GM12878 (cell line): ENCODE data around the gene TMEM140. TPM values are rescaled to one million over a fixed set of nuclear protein-coding genes. Genes with fewer than 3 reads are reported as not detected.

Source experiments
- ATAC-seq: fragments of 200-7000 bp; cut with Tn5 transposase; 3 replicates; pipeline ENCODE4 v1.9.1; 2020; ENCODE audit warnings: mild to moderate bottlenecking, moderate library complexity
- BruUV-seq: library from RNA; stranded (reverse); fragments of 400-500 nt; replicated peaks from 2 replicates; lab custom pipeline; 2021; lab: Mats Ljungman, UMichigan
- CTCF ChIA-PET: fragments of 300-600 bp; sonication (Branson Sonifier 250); formaldehyde crosslinking; extraction: SDS; loops from one replicate; lab custom pipeline; 2021; ENCODE audit warnings: inconsistent platforms; lab: Yijun Ruan, JAX
- POLR2A ChIA-PET: fragments of 350-600 bp; formaldehyde crosslinking; extraction: SDS; loops from one replicate; lab custom pipeline; 2021; ENCODE audit warnings: inconsistent platforms; lab: Charles Lee
- RAD21 ChIA-PET: fragments of 300-600 bp; sonication (Branson Sonifier 250); formaldehyde crosslinking; loops from one replicate; lab custom pipeline; 2023; ENCODE audit warnings: antibody characterized with exemption; ENCODE audit not compliant: unreplicated experiment; lab: Charles Lee
- SMC1A ChIA-PET: fragments of 300-600 bp; sonication (Branson Sonifier 250); formaldehyde crosslinking; loops from one replicate; lab custom pipeline; 2023; ENCODE audit not compliant: unreplicated experiment, uncharacterized antibody; lab: Charles Lee
- DNase-seq: peaks from one replicate; pipeline ENCODE4 v3.0.0-alpha.2; 2011; ENCODE audit warnings: low read depth, low spot score
- FAIRE-seq: peaks from 3 replicates; lab custom pipeline; 2011; peaks lifted over from hg19 to GRCh38; lab: Jason Lieb, UNC
- H2AFZ ChIP-seq: 2 replicates; pipeline ENCODE4 v1.6.0; 2011; ENCODE audit warnings: low read depth, low read length, control low read depth; ENCODE audit not compliant: control insufficient read depth
- H3K27ac ChIP-seq: 2 replicates; pipeline ENCODE4 v1.5.1; 2011; ENCODE audit warnings: control low read depth; ENCODE audit not compliant: control insufficient read depth, insufficient read depth
- H3K27me3 ChIP-seq, 2 experiments: replicated peaks in 1 of 2; 2 replicates each; pipeline versions ENCODE4 v1.6.0 to v1.6.1; 2011; ENCODE audit warnings: low read length in 1 of 2; ENCODE audit not compliant: control insufficient read depth in 2 of 2, insufficient read depth in 2 of 2
- H3K36me3 ChIP-seq, 2 experiments: 2 replicates each; pipeline ENCODE4 v1.5.1; 2011; ENCODE audit warnings: low read length in 1 of 2; ENCODE audit not compliant: control insufficient read depth in 2 of 2, insufficient read depth in 2 of 2
- H3K4me1 ChIP-seq: 2 replicates; pipeline ENCODE4 v1.6.1; 2011; ENCODE audit warnings: mild to moderate bottlenecking, low read length, moderate library complexity, mixed read lengths; ENCODE audit not compliant: control insufficient read depth, insufficient read depth
- H3K4me2 ChIP-seq: 2 replicates; pipeline ENCODE4 v1.6.0; 2011; ENCODE audit warnings: control low read depth; ENCODE audit not compliant: control insufficient read depth, insufficient read depth
- H3K4me3 ChIP-seq: fragments of 200-600 bp; sonication (generic); 2 replicates; pipeline ENCODE4 v1.5.1; 2016
- H3K79me2 ChIP-seq: 2 replicates; pipeline ENCODE4 v1.6.0; 2011; ENCODE audit warnings: low read length; ENCODE audit not compliant: control insufficient read depth, insufficient read depth
- H3K9ac ChIP-seq: 2 replicates; pipeline ENCODE4 v1.8.0; 2011; ENCODE audit warnings: low read length, control low read depth, mixed read lengths; ENCODE audit not compliant: control insufficient read depth, insufficient read depth
- H3K9me3 ChIP-seq: replicated peaks from 3 replicates; pipeline ENCODE4 v1.5.1; 2011; ENCODE audit warnings: mild to moderate bottlenecking, low read length; ENCODE audit not compliant: control insufficient read depth, insufficient read depth
- H4K20me1 ChIP-seq: 2 replicates; pipeline ENCODE4 v1.6.0; 2011; ENCODE audit not compliant: control insufficient read depth, insufficient read depth
- EGR1 ChIP-seq, 2 experiments: IDR thresholded peaks; 1 replicate in 1 of 2; 2 replicates in 1 of 2; pipeline ENCODE4 v1.6.1; 2011 to 2012; ENCODE audit warnings: low read depth in 2 of 2, low read length in 2 of 2, borderline replicate concordance in 1 of 2, mild to moderate bottlenecking in 1 of 2, moderate library complexity in 1 of 2
- EP300 ChIP-seq, 2 experiments: fragments of 150-350 bp in 1 of 2; IDR thresholded peaks; 2 replicates each; pipeline ENCODE4 v1.6.1; 2011 to 2012; ENCODE audit warnings: low read depth in 2 of 2, low read length in 2 of 2, borderline replicate concordance in 1 of 2, improper control_type of control experiment in 1 of 2, inconsistent platforms in 1 of 2; ENCODE audit not compliant: control insufficient read depth in 1 of 2
- MXI1 ChIP-seq: fragments of 150-350 bp; IDR thresholded peaks from 2 replicates; pipeline ENCODE4 v1.6.1; 2011; ENCODE audit warnings: low read depth, mild to moderate bottlenecking, inconsistent platforms, low read length, improper control_type of control experiment
- NFXL1 ChIP-seq: fragments of 450-650 bp; IDR thresholded peaks from 2 replicates; pipeline ENCODE4 v1.6.1; 2017; ENCODE audit warnings: antibody characterized with exemption, mild to moderate bottlenecking, borderline replicate concordance
- TCF3 ChIP-seq: IDR thresholded peaks from 2 replicates; pipeline ENCODE4 v1.6.1; 2012; ENCODE audit warnings: low read depth, mild to moderate bottlenecking, low read length, borderline replicate concordance; ENCODE audit not compliant: insufficient read depth
- WGBS: methylation state at CpG from one replicate; pipeline ENCODE4 v1.1.6; 2016; ENCODE audit warnings: low lambda C conversion rate; ENCODE audit not compliant: insufficient replicate concordance, insufficient coverage; ENCODE audit errors: missing lambda C conversion rate; 5-methylcytosine and 5-hydroxymethylcytosine counted together
- in situ Hi-C: fragments of 300-500 bp; cut with MboI; formaldehyde crosslinking; loops from 9 replicates; pipeline ENCODE4 v1.14.3; 2018; ENCODE audit warnings: mixed read lengths
- intact Hi-C: fragments of 100-400 bp; cut with micrococcal nuclease; formaldehyde crosslinking; loops from one replicate; pipeline ENCODE4 v1.14.2; 2022; ENCODE audit not compliant: unreplicated experiment
- polyA plus RNA-seq, 11 experiments: library from polyadenylated mRNA; depleted of rRNA in 4 of 11; unstranded in 6 of 11; stranded (reverse) in 5 of 11; fragments of >200 nt; fragmentation: Nextera tagmentation in 4 of 11; fragmentation: Illumina TruSeq in 1 of 11; extraction: Ambion mirVana in 4 of 11; extraction: Trizol in 1 of 11; gene quantifications; 1 replicate in 1 of 11; 2 replicates in 10 of 11; pipeline versions ENCODE4 v1.2.1 to v1.2.3, GENCODE V29; 2011 to 2016; ENCODE audit warnings: inconsistent platforms in 2 of 11, missing spikeins in 2 of 11, low read depth in 1 of 11
- total RNA-seq, 4 experiments: library from RNA; depleted of rRNA in 3 of 4; stranded (reverse); fragments of >200 nt in 3 of 4; fragmentation: Illumina TruSeq in 1 of 4; extraction: Trizol in 1 of 4; gene quantifications; 2 replicates each; pipeline versions ENCODE4 v1.2.1 to v1.2.3, GENCODE V29; 2013 to 2021
- TF ChIP-seq, protein P1 (sequence below): fragments of 450-650 bp; IDR thresholded peaks from 2 replicates; pipeline ENCODE4 v1.6.1; 2016; ENCODE audit warnings: mild to moderate bottlenecking

The TMEM140 gene
- total and polyA plus RNA-seq, 10 of the 15 experiments (the other 5 are each of a cell fraction or from before 2014, with no cell fraction given), result 0.85 to 20.7 (median 3.3) TPM

GRCh38 chr7:135168489-135169140 lies 20.7 kb downstream of the TMEM140 start:
- H3K4me3 ChIP-seq, result peak overlapping the region; percentile 84
- 70% methylated on average over 13 of the region's 13 CpGs for WGBS
- DNase-seq (no peak), ATAC-seq (no peak)
- no TSS peak for BruUV-seq
- peak overlapping the region; percentile 99 for H3K4me2 ChIP-seq
- peaks cover 35 to 36% of the 10 kb centered on the region in 2 experiments for H3K36me3 ChIP-seq
- in situ Hi-C loops (loop anchor here (5.0 to 10.0 kb wide), 2 partner anchors 176 to 524 kb away; partner anchors contain the start of gene BPGM), intact Hi-C loops (loop anchor here (1.0 kb wide), 1 partner anchor 175 kb away; no protein-coding TSS in a partner anchor)
- H2AFZ ChIP-seq, result no peak overlapping the region
- peak overlapping the region; percentile 96 for H3K27ac ChIP-seq
- H3K9ac ChIP-seq, result peak overlapping the region; percentile 73
- SMC1A ChIA-PET, result interaction anchor here (0.9 to 13.1 kb wide), 25 partner anchors 8 to 534 kb away, joined by 3 to 158 read pairs (median 5); partner anchors contain the start of genes AGBL3, BPGM, TMEM140 and WDR91
- H3K4me1 ChIP-seq, result peaks cover 24% of the 10 kb centered on the region
- peaks cover 61% of the 10 kb centered on the region for H3K79me2 ChIP-seq
- RAD21 ChIA-PET, result interaction anchor here (0.6 to 11.6 kb wide), 19 partner anchors 8 to 444 kb away, joined by 3 to 151 read pairs (median 6); partner anchors contain the start of genes AGBL3, TMEM140 and WDR91
- no peaks in the 10 kb centered on the region; the same call in 2 of the 3 replicates for H3K9me3 ChIP-seq
- no peaks in the 10 kb centered on the region; the same call in 1 of the 2 replicates for H4K20me1 ChIP-seq
- no peaks in the 10 kb centered on the region for H3K27me3 ChIP-seq
- POLR2A ChIA-PET, result interaction anchor here (0.9 to 15.9 kb wide), 9 partner anchors 8 to 181 kb away, joined by 3 to 169 read pairs (median 26); partner anchors contain the start of genes AGBL3, TMEM140 and WDR91
- no peak for TF ChIP-seq TCF3
- 0 out of 3 replicates have a peak, but pooled peaks of 1 of the 2 experiments have one; percentile 19 for TF ChIP-seq EGR1 (IDR thresholded peaks at IDR 0.05; ENCODE audit: borderline replicate concordance in 1 of 2, low read depth in 2 of 2, low read length in 2 of 2)
- TF ChIP-seq NFXL1, result no peak
- TF ChIP-seq, protein P1, sequence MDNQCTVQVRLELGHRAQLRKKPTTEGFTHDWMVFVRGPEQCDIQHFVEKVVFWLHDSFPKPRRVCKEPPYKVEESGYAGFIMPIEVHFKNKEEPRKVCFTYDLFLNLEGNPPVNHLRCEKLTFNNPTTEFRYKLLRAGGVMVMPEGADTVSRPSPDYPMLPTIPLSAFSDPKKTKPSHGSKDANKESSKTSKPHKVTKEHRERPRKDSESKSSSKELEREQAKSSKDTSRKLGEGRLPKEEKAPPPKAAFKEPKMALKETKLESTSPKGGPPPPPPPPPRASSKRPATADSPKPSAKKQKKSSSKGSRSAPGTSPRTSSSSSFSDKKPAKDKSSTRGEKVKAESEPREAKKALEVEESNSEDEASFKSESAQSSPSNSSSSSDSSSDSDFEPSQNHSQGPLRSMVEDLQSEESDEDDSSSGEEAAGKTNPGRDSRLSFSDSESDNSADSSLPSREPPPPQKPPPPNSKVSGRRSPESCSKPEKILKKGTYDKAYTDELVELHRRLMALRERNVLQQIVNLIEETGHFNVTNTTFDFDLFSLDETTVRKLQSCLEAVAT, result no peak
- no peak for TF ChIP-seq EP300 (IDR thresholded peaks at IDR 0.05; ENCODE audit: borderline replicate concordance in 1 of 2, control insufficient read depth in 1 of 2, low read depth in 2 of 2, low read length in 2 of 2)
- TF ChIP-seq MXI1, result no peak
- TF ChIP-seq, all 136 proteins: peak for 1
- FAIRE-seq, result no peak
- CTCF ChIA-PET, result interaction anchor here (0.6 to 12.2 kb wide), 25 partner anchors 8 to 535 kb away, joined by 3 to 157 read pairs (median 5); partner anchors contain the start of genes AGBL3, BPGM, TMEM140 and WDR91
